Activated B cell treated with CpG ODN at 0.5 μM for 24 hours (primary cell): ENCODE measurements around the gene GCHFR. TPM values are rescaled to one million over a fixed set of nuclear protein-coding genes. Genes with fewer than 3 reads are reported as not detected.

Experiments used
- ATAC-seq: fragments of 200-7000 bp; cut with Tn5 transposase; one replicate; pipeline ENCODE4 v1.10.0; 2021; ENCODE audit warnings: low read depth, mild to moderate bottlenecking, moderate library complexity
- CTCF ChIA-PET: fragments of 350-600 bp; sonication (Branson Sonifier 250); formaldehyde crosslinking; loops from one replicate; lab custom pipeline; 2021; ENCODE audit warnings: antibody characterized with exemption; lab: Charles Lee
- POLR2A ChIA-PET: fragments of 350-600 bp; sonication (Branson Sonifier 250); formaldehyde crosslinking; loops from one replicate; lab custom pipeline; 2021; ENCODE audit warnings: antibody characterized with exemption; lab: Charles Lee
- DNase-seq: peaks from one replicate; pipeline ENCODE4 v3.0.0; 2022
- H3K27ac Mint-ChIP-seq: one replicate; pipeline ENCODE4 v1.8.0; 2020; ENCODE audit warnings: mixed read lengths
- H3K27me3 Mint-ChIP-seq: one replicate; pipeline ENCODE4 v1.8.0; 2021; ENCODE audit warnings: mixed read lengths
- H3K36me3 Mint-ChIP-seq: one replicate; pipeline ENCODE4 v1.8.0; 2021; ENCODE audit warnings: low read depth, mixed read lengths
- H3K4me1 Mint-ChIP-seq: one replicate; pipeline ENCODE4 v1.8.0; 2021; ENCODE audit warnings: mixed read lengths
- H3K4me3 Mint-ChIP-seq: one replicate; pipeline ENCODE4 v1.8.0; 2020; ENCODE audit warnings: mild to moderate bottlenecking, mixed read lengths
- H3K9me3 Mint-ChIP-seq: one replicate; pipeline ENCODE4 v1.8.0; 2020; ENCODE audit warnings: mixed read lengths
- intact Hi-C: fragments of 100-400 bp; cut with micrococcal nuclease; formaldehyde crosslinking; loops from one replicate; pipeline ENCODE4 v1.15.1; 2024
- total RNA-seq: library from RNA; stranded (reverse); gene quantifications from 2 replicates; pipeline ENCODE4 v1.2.3, GENCODE V29; 2022
- TF ChIP-seq, protein P1 (sequence below): fragments of 200-600 bp; IDR thresholded peaks from one replicate; pipeline ENCODE4 v1.8.0; 2022; ENCODE audit warnings: antibody characterized with exemption, mild to moderate bottlenecking

Gene GCHFR
- total RNA-seq, 1 donor from 2014 or later, result 21.1 TPM

DNA sequence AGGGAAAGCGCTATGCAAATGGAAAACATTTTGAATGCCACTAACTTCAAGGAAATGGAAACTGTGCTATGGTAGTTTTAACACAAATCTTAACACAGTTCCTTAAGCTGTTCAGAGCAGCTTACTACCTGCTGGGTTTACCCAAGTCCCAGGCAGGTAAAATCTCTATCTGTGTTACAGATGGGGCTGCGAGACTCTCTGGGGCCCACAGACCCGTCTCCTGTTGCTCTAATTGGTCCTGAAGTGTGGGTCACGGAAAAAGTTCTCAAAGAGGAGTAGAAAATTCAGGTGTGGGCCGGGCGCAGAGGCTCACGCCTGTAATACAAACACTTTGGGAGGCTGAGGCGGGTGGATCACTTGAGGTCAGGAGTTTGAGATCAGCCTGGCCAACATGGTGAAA lies 26.1 kb downstream of the GCHFR start:
- intact Hi-C loops, result loop anchor here (10.0 kb wide), 1 partner anchor 425 kb away; no protein-coding TSS in a partner anchor
- peaks cover 19% of the 10 kb centered on the region for H3K36me3 Mint-ChIP-seq

DNA sequence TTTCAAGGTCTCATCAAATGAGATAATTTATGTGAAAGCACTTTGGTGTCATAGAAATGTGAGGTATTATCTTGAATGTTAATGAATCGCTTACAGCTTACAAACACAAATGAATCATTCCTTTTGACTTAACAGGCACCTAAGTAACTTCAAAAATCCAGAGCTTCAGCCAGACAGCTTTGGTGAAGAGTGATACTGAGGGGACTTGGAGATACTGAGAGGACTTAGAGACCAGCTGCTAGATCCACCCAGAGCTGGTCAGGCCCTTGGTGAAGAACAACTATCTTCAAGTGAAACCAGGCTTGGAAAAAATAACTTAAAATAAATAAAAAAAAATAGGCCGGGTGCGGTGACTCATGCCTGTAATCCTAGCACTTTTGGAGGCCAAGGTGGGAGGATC lies 26.9 kb downstream of the GCHFR start:
- H3K4me1 Mint-ChIP-seq, result peaks cover 11% of the 10 kb centered on the region
- no peak overlapping the region for H3K27ac Mint-ChIP-seq
- H3K36me3 Mint-ChIP-seq, result peaks cover 19% of the 10 kb centered on the region
- ATAC-seq (no peak), DNase-seq (no peak)
- no peaks in the 10 kb centered on the region for H3K9me3 Mint-ChIP-seq
- no peak overlapping the region for H3K4me3 Mint-ChIP-seq
- CTCF ChIA-PET, result interaction anchor here (0.7 to 1.5 kb wide), 2 partner anchors 9 to 52 kb away, joined by 3 to 6 read pairs; no protein-coding TSS in a partner anchor
- TF ChIP-seq, protein P1, sequence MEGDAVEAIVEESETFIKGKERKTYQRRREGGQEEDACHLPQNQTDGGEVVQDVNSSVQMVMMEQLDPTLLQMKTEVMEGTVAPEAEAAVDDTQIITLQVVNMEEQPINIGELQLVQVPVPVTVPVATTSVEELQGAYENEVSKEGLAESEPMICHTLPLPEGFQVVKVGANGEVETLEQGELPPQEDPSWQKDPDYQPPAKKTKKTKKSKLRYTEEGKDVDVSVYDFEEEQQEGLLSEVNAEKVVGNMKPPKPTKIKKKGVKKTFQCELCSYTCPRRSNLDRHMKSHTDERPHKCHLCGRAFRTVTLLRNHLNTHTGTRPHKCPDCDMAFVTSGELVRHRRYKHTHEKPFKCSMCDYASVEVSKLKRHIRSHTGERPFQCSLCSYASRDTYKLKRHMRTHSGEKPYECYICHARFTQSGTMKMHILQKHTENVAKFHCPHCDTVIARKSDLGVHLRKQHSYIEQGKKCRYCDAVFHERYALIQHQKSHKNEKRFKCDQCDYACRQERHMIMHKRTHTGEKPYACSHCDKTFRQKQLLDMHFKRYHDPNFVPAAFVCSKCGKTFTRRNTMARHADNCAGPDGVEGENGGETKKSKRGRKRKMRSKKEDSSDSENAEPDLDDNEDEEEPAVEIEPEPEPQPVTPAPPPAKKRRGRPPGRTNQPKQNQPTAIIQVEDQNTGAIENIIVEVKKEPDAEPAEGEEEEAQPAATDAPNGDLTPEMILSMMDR, result no peak
- intact Hi-C loops, result no loop called here
- POLR2A ChIA-PET, result no interaction called here
- no peaks in the 10 kb centered on the region for H3K27me3 Mint-ChIP-seq

More for the DNA sequence above, 26.1 kb downstream of the GCHFR start:
- ATAC-seq (no peak), DNase-seq (no peak)
- H3K4me1 Mint-ChIP-seq, result peaks cover 11% of the 10 kb centered on the region
- no peaks in the 10 kb centered on the region for H3K27me3 Mint-ChIP-seq
- CTCF ChIA-PET, result interaction anchor here (0.6 to 1.5 kb wide), 3 partner anchors 8 to 51 kb away, joined by 3 to 6 read pairs (median 6); no protein-coding TSS in a partner anchor
- no peak overlapping the region for H3K4me3 Mint-ChIP-seq
- no peaks in the 10 kb centered on the region for H3K9me3 Mint-ChIP-seq
- TF ChIP-seq, protein P1, result no peak
- POLR2A ChIA-PET, result interaction anchor here (0.7 kb wide), 1 partner anchor 20 kb away, joined by 6 read pairs; the partner anchor contains the start of gene C15orf62
- no peak overlapping the region for H3K27ac Mint-ChIP-seq

DNA sequence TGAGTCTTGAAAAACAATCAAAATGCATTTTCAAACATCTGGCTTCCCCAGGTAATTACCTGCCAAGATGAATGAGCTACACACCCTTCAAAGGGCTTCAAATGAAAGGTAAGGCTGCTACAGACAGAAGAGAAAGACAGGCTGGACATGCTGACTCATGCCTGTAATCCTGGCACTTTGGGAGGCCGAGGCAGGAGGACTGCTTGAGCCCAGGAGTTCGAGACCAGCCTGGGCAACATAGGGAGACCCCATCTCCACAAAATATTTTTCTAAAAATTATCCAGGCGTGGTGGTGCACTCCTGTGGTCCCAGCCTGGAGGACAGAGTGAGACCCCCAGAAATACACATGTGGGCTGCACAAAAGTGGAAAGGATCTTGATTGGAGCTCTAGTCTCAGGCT lies 28.5 kb downstream of the GCHFR start:
- Mint-ChIP-seq H3K27ac (no peak overlapping the region), H3K9me3 (no peaks in the 10 kb centered on the region), H3K4me3 (no peak overlapping the region), H3K27me3 (no peaks in the 10 kb centered on the region), H3K36me3 (peaks cover 24% of the 10 kb centered on the region), H3K4me1 (peaks cover 10% of the 10 kb centered on the region)
- intact Hi-C loops, result no loop called here
- ATAC-seq (no peak), DNase-seq (no peak)
- CTCF ChIA-PET, result no interaction called here
- POLR2A ChIA-PET, result interaction anchor here (0.7 kb wide), 1 partner anchor 22 kb away, joined by 7 read pairs; no protein-coding TSS in a partner anchor
- TF ChIP-seq, protein P1, result no peak

DNA sequence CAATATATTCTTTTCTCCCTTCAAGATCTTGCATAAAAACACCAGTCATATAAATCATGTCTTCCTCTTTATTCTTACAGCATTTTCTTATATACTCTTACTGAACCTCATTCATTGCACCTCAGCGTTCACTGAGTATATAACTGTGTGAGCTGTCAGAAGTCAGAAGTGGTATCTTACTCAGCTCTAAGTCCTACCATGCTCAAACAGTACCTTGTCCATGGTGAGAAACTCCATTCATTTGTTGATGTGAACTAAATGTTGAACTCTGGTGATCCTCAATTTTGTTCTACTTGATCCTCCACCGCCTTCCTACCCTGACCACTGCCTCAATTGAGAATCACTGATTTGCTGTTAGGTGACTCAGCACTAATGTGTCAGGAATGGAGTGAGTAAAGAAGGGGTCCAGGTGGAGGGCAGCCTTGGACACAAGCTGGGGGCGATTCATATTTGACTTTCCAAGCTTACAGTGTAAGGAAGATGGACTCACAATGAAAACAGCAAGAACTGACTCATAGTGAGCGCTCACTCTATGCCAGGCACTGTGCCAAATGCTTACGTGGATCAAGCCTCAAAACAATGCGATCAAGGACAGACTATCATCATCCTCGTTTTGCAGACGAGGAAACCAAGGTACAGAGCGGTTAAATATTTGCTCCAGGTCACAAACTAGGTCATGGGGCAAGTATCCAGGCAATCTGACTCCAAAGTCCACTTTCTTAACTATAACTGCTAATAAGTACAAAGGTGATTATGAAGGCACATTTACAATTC lies 29.5 kb downstream of the GCHFR start:
- peaks cover 6% of the 10 kb centered on the region for H3K4me1 Mint-ChIP-seq
- intact Hi-C loops, result no loop called here
- no peak overlapping the region for H3K27ac Mint-ChIP-seq
- ChIA-PET POLR2A (no interaction called here), CTCF (interaction anchor here (0.5 kb wide), 1 partner anchor 134 kb away, joined by 3 read pairs; no protein-coding TSS in a partner anchor)
- TF ChIP-seq, protein P1, result no peak
- no peaks in the 10 kb centered on the region for H3K27me3 Mint-ChIP-seq
- no peak for ATAC-seq
- H3K9me3 Mint-ChIP-seq, result no peaks in the 10 kb centered on the region
- DNase-seq, result no peak
- H3K4me3 Mint-ChIP-seq, result no peak overlapping the region
- peaks cover 28% of the 10 kb centered on the region for H3K36me3 Mint-ChIP-seq

DNA sequence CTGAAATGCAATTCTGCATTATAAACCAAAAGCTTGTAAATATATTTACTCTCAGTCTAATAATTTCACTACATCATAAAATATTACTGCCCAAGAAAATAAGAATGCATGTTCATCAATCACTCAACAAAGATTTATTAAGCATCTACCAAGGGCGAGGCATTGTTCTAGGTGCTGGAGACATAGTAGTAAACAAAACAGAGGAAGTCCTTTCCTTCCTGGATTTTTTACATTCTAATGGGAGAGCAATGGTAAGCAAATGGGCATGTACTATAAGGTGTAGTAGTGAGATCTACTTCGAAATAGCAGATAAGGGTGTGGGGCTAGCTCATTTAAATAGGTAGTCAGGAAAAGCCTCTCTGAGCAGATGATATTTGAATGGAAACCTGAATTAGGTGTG lies 32.2 kb downstream of the GCHFR start:
- H3K27me3 Mint-ChIP-seq, result no peaks in the 10 kb centered on the region
- H3K4me1 Mint-ChIP-seq, result peaks cover 7% of the 10 kb centered on the region
- no peaks in the 10 kb centered on the region for H3K9me3 Mint-ChIP-seq
- no peak for DNase-seq
- TF ChIP-seq, protein P1, result no peak
- POLR2A ChIA-PET, result interaction anchor here (0.6 kb wide), 1 partner anchor 521 kb away, joined by 4 read pairs; no protein-coding TSS in a partner anchor
- intact Hi-C loops, result no loop called here
- CTCF ChIA-PET, result no interaction called here
- H3K27ac Mint-ChIP-seq, result no peak overlapping the region
- H3K4me3 Mint-ChIP-seq, result no peak overlapping the region
- H3K36me3 Mint-ChIP-seq, result peaks cover 38% of the 10 kb centered on the region
- no peak for ATAC-seq
